HCT116 (cell line): ENCODE results near the gene CFAP77. TPM values are rescaled to one million over a fixed set of nuclear protein-coding genes. Genes with fewer than 3 reads are reported as not detected.

ENCODE experiments used
- ATAC-seq: fragments of 200-7000 bp; cut with Tn5 transposase; 2 replicates; pipeline ENCODE4 v1.9.1; 2020; ENCODE audit warnings: mild to moderate bottlenecking, moderate library complexity
- BruUV-seq: library from RNA; stranded (reverse); fragments of 400-500 nt; replicated peaks from 2 replicates; lab custom pipeline; 2021; lab: Mats Ljungman, UMichigan
- CTCF ChIA-PET: fragments of 300-600 bp; sonication (Branson Sonifier 250); formaldehyde crosslinking; loops from one replicate; lab custom pipeline; 2021; ENCODE audit warnings: antibody characterized with exemption; lab: Charles Lee
- POLR2A ChIA-PET: fragments of 300-600, 350-600 bp; sonication (Branson Sonifier 250); formaldehyde crosslinking; loops from one replicate; lab custom pipeline; 2021; ENCODE audit warnings: antibody characterized with exemption; lab: Charles Lee
- RAD21 ChIA-PET, 2 experiments: fragments of 300-600 bp; sonication (Branson Sonifier 250); formaldehyde crosslinking; loops; one replicate each; lab custom pipeline; 2023; ENCODE audit warnings: low total read pairs in 2 of 2; ENCODE audit not compliant: uncharacterized antibody in 2 of 2, unreplicated experiment in 2 of 2, low non-redundant PET in 1 of 2; lab: Charles Lee
- DNase-seq: peaks from one replicate; pipeline ENCODE4 v3.0.0-alpha.2; 2010; ENCODE audit warnings: low read depth, low spot score
- H2AFZ ChIP-seq: fragments of 200-600 bp; shearing (Covaris generic), sonication (generic); 2 replicates; pipeline ENCODE4 v1.6.1; 2017; ENCODE audit warnings: low read depth, mixed run types, mixed read lengths, antibody characterized with exemption, low read length; ENCODE audit not compliant: poor library complexity, severe bottlenecking
- H3K27ac ChIP-seq: 2 replicates; pipeline ENCODE4 v1.5.1; 2012; ENCODE audit warnings: low read depth, low read length
- H3K27me3 ChIP-seq: fragments of 200-600 bp; sonication (generic); 2 replicates; pipeline ENCODE4 v1.6.1; 2016; ENCODE audit warnings: mixed run types, low read length, mixed read lengths; ENCODE audit not compliant: insufficient read depth
- H3K36me3 ChIP-seq, 2 experiments: fragments of 200-500 bp in 1 of 2; fragments of 200-600 bp in 1 of 2; sonication (Bioruptor generic) in 1 of 2; sonication (generic) in 1 of 2; 2 replicates each; pipeline versions ENCODE4 v1.5.1 to v1.6.1; 2014 to 2016; ENCODE audit warnings: low read length in 2 of 2, inconsistent platforms in 1 of 2, mixed read lengths in 1 of 2, mixed run types in 1 of 2; ENCODE audit not compliant: insufficient read depth in 2 of 2, control insufficient read depth in 1 of 2
- H3K4me1 ChIP-seq, 2 experiments: fragments of 200-600 bp in 1 of 2; sonication (generic) in 1 of 2; 2 replicates each; pipeline versions ENCODE4 v1.5.1 to v1.6.1; 2012 to 2017; ENCODE audit warnings: low read length in 2 of 2, inconsistent platforms in 1 of 2, mild to moderate bottlenecking in 1 of 2, mixed read lengths in 1 of 2, mixed run types in 1 of 2, moderate library complexity in 1 of 2; ENCODE audit not compliant: insufficient read depth in 2 of 2, control insufficient read depth in 1 of 2
- H3K4me2 ChIP-seq: fragments of 200-600 bp; sonication (generic); 2 replicates; pipeline ENCODE4 v1.6.1; 2017; ENCODE audit warnings: mixed run types, low read length, mixed read lengths
- H3K4me3 ChIP-seq, 2 experiments: fragments of 200-600 bp in 1 of 2; sonication (generic) in 1 of 2; replicated peaks in 1 of 2; 2 replicates each; pipeline ENCODE4 v1.5.1; 2011 to 2016; ENCODE audit warnings: low read length in 2 of 2, control low read depth in 1 of 2, low read depth in 1 of 2, mild to moderate bottlenecking in 1 of 2, mixed read lengths in 1 of 2, mixed run types in 1 of 2
- H3K79me2 ChIP-seq: fragments of 200-600 bp; sonication (generic); 2 replicates; pipeline ENCODE4 v1.6.1; 2017; ENCODE audit warnings: mild to moderate bottlenecking, mixed run types, low read length, moderate library complexity, mixed read lengths; ENCODE audit not compliant: insufficient read depth
- H3K9ac ChIP-seq: fragments of 200-600 bp; sonication (generic); 2 replicates; pipeline ENCODE4 v1.6.1; 2016; ENCODE audit warnings: low read length, mixed read lengths
- H3K9me2 ChIP-seq: fragments of 200-600 bp; sonication (generic), shearing (Covaris generic); 2 replicates; pipeline ENCODE4 v1.6.1; 2017; ENCODE audit warnings: mixed run types, mild to moderate bottlenecking, moderate library complexity; ENCODE audit not compliant: insufficient read depth
- H3K9me3 ChIP-seq, 2 experiments: fragments of 200-500 bp in 1 of 2; fragments of 200-600 bp in 1 of 2; sonication (Bioruptor generic) in 1 of 2; sonication (generic) in 1 of 2; 2 replicates each; pipeline ENCODE4 v1.6.1; 2014 to 2017; ENCODE audit warnings: low read length in 2 of 2, mixed read lengths in 2 of 2, inconsistent platforms in 1 of 2, low read depth in 1 of 2, mild to moderate bottlenecking in 1 of 2, mixed run types in 1 of 2, moderate library complexity in 1 of 2; ENCODE audit not compliant: control insufficient read depth in 1 of 2, insufficient read depth in 1 of 2
- H4K20me1 ChIP-seq: fragments of 200-600 bp; sonication (generic), shearing (Covaris generic); 2 replicates; pipeline ENCODE4 v1.6.1; 2017; ENCODE audit warnings: mixed run types, mild to moderate bottlenecking, moderate library complexity; ENCODE audit not compliant: insufficient read depth
- CBX3 ChIP-seq: IDR thresholded peaks from 2 replicates; pipeline ENCODE4 v1.6.1; 2012; ENCODE audit warnings: low read depth
- CEBPB ChIP-seq: IDR thresholded peaks from 2 replicates; pipeline ENCODE4 v1.6.1; 2012; ENCODE audit warnings: low read depth
- EGR1 ChIP-seq: IDR thresholded peaks from 2 replicates; pipeline ENCODE4 v1.6.1; 2012; ENCODE audit warnings: low read depth
- ELF1 ChIP-seq: IDR thresholded peaks from 2 replicates; pipeline ENCODE4 v1.6.1; 2012; ENCODE audit warnings: low read depth, borderline replicate concordance
- EZH2 ChIP-seq: fragments of 200-600 bp; sonication (generic); IDR thresholded peaks from 2 replicates; pipeline ENCODE4 v1.6.1; 2017; ENCODE audit warnings: antibody characterized with exemption, mixed run types
- EZH2phosphoT487 ChIP-seq: fragments of 200-600 bp; IDR thresholded peaks from 2 replicates; pipeline ENCODE4 v1.6.1; 2018; ENCODE audit warnings: antibody characterized with exemption, borderline replicate concordance
- FOSL1 ChIP-seq: IDR thresholded peaks from 2 replicates; pipeline ENCODE4 v1.6.1; 2012; ENCODE audit warnings: low read depth
- JUND ChIP-seq: IDR thresholded peaks from 2 replicates; pipeline ENCODE4 v1.6.1; 2012
- POLR2A ChIP-seq: IDR thresholded peaks from 2 replicates; pipeline ENCODE4 v1.7.0; 2011; ENCODE audit warnings: borderline replicate concordance; ENCODE audit not compliant: insufficient read depth, insufficient read length; ENCODE audit errors: extremely low read depth
- RAD21 ChIP-seq: IDR thresholded peaks from 2 replicates; pipeline ENCODE4 v1.6.1; 2012; ENCODE audit warnings: low read depth, mild to moderate bottlenecking
- SIN3A ChIP-seq: IDR thresholded peaks from 2 replicates; pipeline ENCODE4 v1.6.1; 2012; ENCODE audit warnings: low read depth
- SRF ChIP-seq: IDR thresholded peaks from 2 replicates; pipeline ENCODE4 v1.6.1; 2012; ENCODE audit warnings: low read depth
- ZFX ChIP-seq: fragments of 450-650 bp; IDR thresholded peaks from 2 replicates; pipeline ENCODE4 v1.6.1; 2017
- ZNF274 ChIP-seq: fragments of 200-500 bp; sonication (Bioruptor generic); IDR thresholded peaks from 2 replicates; pipeline ENCODE4 v1.6.1; 2014; ENCODE audit warnings: mild to moderate bottlenecking, low read depth, low read length, inconsistent platforms
- intact Hi-C: fragments of 100-400 bp; cut with micrococcal nuclease; formaldehyde crosslinking; loops from 2 replicates; pipeline ENCODE4 v1.10.0; 2022
- total RNA-seq: library from RNA; stranded (reverse); gene quantifications from one replicate; pipeline ENCODE4 v1.2.1, GENCODE V29; 2021; ENCODE audit not compliant: unreplicated experiment
- TF ChIP-seq, protein P1 (sequence below): IDR thresholded peaks from 2 replicates; pipeline ENCODE4 v1.6.1; 2011; ENCODE audit warnings: mild to moderate bottlenecking, low read length, moderate library complexity; ENCODE audit not compliant: insufficient replicate concordance; ENCODE audit errors: extremely low read depth
- TF ChIP-seq, protein P2 (sequence below): IDR thresholded peaks from 2 replicates; pipeline ENCODE4 v1.6.1; 2012
- TF ChIP-seq, protein P3 (sequence below), 3 experiments: fragments of 200-600 bp in 1 of 3; sonication (generic) in 1 of 3; IDR thresholded peaks in 2 of 3; conservative IDR thresholded peaks in 1 of 3; 2 replicates each; pipeline ENCODE4 v1.5.1; 2012 to 2017; ENCODE audit warnings: low read depth in 2 of 3, low read length in 2 of 3, antibody characterized with exemption in 1 of 3, borderline replicate concordance in 1 of 3, control low read depth in 1 of 3, mild to moderate bottlenecking in 1 of 3, mixed read lengths in 1 of 3, mixed run types in 1 of 3, moderate library complexity in 1 of 3; ENCODE audit not compliant: insufficient read depth in 1 of 3

Gene CFAP77
- total RNA-seq, 1 experiment from 2014 or later: 0.98 TPM

DNA sequence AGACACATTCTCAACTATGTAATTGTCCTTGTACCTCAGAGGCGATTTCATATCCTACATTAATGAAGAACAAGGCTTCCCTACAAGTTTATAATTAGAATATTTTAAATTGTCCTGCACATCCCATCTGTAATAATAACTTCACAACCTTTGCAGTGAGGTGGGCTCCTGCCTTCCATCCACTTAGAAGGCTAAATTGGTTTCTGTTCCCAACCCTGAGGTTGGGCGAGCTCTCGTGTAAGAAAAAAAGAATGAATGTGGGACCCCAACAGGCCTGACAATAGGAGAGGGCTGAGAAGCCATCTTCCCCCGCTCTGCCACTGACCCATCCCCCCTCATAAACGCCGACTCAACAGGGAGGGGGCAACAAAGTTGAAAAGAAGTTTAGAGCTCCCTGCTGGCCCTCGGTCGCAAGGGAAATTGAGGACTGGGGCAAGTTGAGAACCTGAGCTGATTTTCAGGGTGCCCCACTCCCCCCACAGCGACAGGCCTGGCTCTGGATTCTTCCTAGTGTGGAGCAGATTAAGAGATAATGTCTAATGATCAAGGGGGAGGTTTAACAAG is 181.8 kb downstream of the CFAP77 start:
- H3K79me2 ChIP-seq: no peaks in the 10 kb centered on the region
- H3K36me3 ChIP-seq: peaks cover 3 to 6% of the 10 kb centered on the region in 2 experiments; a peak in 1 of 4 replicates
- no peaks in the 10 kb centered on the region for H3K9me2 ChIP-seq
- DNase-seq: no peak
- H2AFZ ChIP-seq: no peak overlapping the region
- no peak overlapping the region for H3K4me3 ChIP-seq
- H3K9me3 ChIP-seq: no peaks in the 10 kb centered on the region
- no TSS peak for BruUV-seq
- TF ChIP-seq RAD21 (no peak), SIN3A (no peak), JUND (no peak), EZH2 (no peak), CEBPB (no peak), CBX3 (no peak), ZFX (no peak), FOSL1 (no peak), ZNF274 (no peak), EGR1 (no peak), EZH2phosphoT487 (no peak), ELF1 (no peak), POLR2A (no peak), SRF (no peak)
- TF ChIP-seq, protein P1, sequence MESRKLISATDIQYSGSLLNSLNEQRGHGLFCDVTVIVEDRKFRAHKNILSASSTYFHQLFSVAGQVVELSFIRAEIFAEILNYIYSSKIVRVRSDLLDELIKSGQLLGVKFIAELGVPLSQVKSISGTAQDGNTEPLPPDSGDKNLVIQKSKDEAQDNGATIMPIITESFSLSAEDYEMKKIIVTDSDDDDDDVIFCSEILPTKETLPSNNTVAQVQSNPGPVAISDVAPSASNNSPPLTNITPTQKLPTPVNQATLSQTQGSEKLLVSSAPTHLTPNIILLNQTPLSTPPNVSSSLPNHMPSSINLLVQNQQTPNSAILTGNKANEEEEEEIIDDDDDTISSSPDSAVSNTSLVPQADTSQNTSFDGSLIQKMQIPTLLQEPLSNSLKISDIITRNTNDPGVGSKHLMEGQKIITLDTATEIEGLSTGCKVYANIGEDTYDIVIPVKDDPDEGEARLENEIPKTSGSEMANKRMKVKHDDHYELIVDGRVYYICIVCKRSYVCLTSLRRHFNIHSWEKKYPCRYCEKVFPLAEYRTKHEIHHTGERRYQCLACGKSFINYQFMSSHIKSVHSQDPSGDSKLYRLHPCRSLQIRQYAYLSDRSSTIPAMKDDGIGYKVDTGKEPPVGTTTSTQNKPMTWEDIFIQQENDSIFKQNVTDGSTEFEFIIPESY: no peak
- TF ChIP-seq, protein P2, sequence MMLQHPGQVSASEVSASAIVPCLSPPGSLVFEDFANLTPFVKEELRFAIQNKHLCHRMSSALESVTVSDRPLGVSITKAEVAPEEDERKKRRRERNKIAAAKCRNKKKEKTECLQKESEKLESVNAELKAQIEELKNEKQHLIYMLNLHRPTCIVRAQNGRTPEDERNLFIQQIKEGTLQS: no peak
- TF ChIP-seq, protein P3, sequence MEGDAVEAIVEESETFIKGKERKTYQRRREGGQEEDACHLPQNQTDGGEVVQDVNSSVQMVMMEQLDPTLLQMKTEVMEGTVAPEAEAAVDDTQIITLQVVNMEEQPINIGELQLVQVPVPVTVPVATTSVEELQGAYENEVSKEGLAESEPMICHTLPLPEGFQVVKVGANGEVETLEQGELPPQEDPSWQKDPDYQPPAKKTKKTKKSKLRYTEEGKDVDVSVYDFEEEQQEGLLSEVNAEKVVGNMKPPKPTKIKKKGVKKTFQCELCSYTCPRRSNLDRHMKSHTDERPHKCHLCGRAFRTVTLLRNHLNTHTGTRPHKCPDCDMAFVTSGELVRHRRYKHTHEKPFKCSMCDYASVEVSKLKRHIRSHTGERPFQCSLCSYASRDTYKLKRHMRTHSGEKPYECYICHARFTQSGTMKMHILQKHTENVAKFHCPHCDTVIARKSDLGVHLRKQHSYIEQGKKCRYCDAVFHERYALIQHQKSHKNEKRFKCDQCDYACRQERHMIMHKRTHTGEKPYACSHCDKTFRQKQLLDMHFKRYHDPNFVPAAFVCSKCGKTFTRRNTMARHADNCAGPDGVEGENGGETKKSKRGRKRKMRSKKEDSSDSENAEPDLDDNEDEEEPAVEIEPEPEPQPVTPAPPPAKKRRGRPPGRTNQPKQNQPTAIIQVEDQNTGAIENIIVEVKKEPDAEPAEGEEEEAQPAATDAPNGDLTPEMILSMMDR (IDR thresholded peaks at IDR 0.05 in 2 of 3, conservative IDR thresholded peaks at IDR 0.05 in 1 of 3; ENCODE audit: borderline replicate concordance in 1 of 3, insufficient read depth in 1 of 3, low read depth in 2 of 3, low read length in 2 of 3): no peak
- ChIA-PET CTCF (no interaction called here), RAD21 (no interaction called here), POLR2A (no interaction called here)
- no peaks in the 10 kb centered on the region for H3K27me3 ChIP-seq
- no peak overlapping the region for H3K9ac ChIP-seq
- H4K20me1 ChIP-seq: no peaks in the 10 kb centered on the region
- ATAC-seq: no peak
- H3K27ac ChIP-seq: no peak overlapping the region
- no peaks in the 10 kb centered on the region for H3K4me1 ChIP-seq
- no peak overlapping the region for H3K4me2 ChIP-seq
- intact Hi-C loops: no loop called here
